Stomach smooth muscle (tissue), 2 donors: ENCODE results near the gene DCLK1.
A peak's percentile ranks its signal among the peaks of the same experiment; 100 is the strongest.

Experiments
- H3K27ac ChIP-seq: one replicate; pipeline ENCODE4 v1.7.0; 2013; ENCODE audit warnings: mild to moderate bottlenecking, low read length, inconsistent platforms
- H3K27me3 ChIP-seq, 2 donors: one replicate each; pipeline ENCODE4 v1.7.0; 2013; ENCODE audit warnings: low read length in 2 of 2; ENCODE audit not compliant: insufficient read depth in 2 of 2, control insufficient read depth in 1 of 2
- H3K36me3 ChIP-seq, 2 donors: one replicate each; pipeline ENCODE4 v1.7.0; 2013; ENCODE audit warnings: low read length in 2 of 2; ENCODE audit not compliant: control insufficient read depth in 2 of 2, insufficient read depth in 2 of 2
- H3K4me1 ChIP-seq: one replicate; pipeline ENCODE4 v1.7.0; 2013; ENCODE audit warnings: low read length; ENCODE audit not compliant: control insufficient read depth, insufficient read depth
- H3K4me3 ChIP-seq, 2 donors: one replicate each; pipeline ENCODE4 v1.7.0; 2013; ENCODE audit warnings: low read length in 2 of 2
- H3K9ac ChIP-seq, 2 donors: one replicate each; pipeline ENCODE4 v1.7.0; 2013; ENCODE audit warnings: low read length in 2 of 2, mild to moderate bottlenecking in 1 of 2
- H3K9me3 ChIP-seq, 2 donors: one replicate each; pipeline ENCODE4 v1.7.0; 2013; ENCODE audit warnings: low read length in 2 of 2; ENCODE audit not compliant: control insufficient read depth in 2 of 2
- donor health status: healthy.
- donor health status: Pancreatic carcinoma.

DCLK1 gene

GRCh38 chr13:35833608-35834275, 297.4 kb downstream of the DCLK1 start:
- Histone ChIP-seq H3K27ac (no peak overlapping the region), H3K36me3 (peaks cover 0 to 2% of the 10 kb centered on the region in 2 donors), H3K27me3 (no peaks in the 10 kb centered on the region), H3K4me1 (no peaks in the 10 kb centered on the region), H3K9ac (no peak overlapping the region), H3K9me3 (no peaks in the 10 kb centered on the region), H3K4me3 (no peak overlapping the region)

- H3K27ac ChIP-seq, result no peak overlapping the region
- H3K9ac ChIP-seq, result no peak overlapping the region
- no peaks in the 10 kb centered on the region for H3K9me3 ChIP-seq
- H3K27me3 ChIP-seq, result no peaks in the 10 kb centered on the region
- no peak overlapping the region for H3K4me3 ChIP-seq
- H3K36me3 ChIP-seq, result peaks cover 0 to 2% of the 10 kb centered on the region in 2 donors
- no peaks in the 10 kb centered on the region for H3K4me1 ChIP-seq
Measured at GRCh38 chr13:35833031-35833430, 298.2 kb downstream of the DCLK1 start.

GRCh38 chr13:35832551-35832950, 298.6 kb downstream of the DCLK1 start:
- H3K27me3 ChIP-seq, result no peaks in the 10 kb centered on the region
- peaks cover 0 to 2% of the 10 kb centered on the region in 2 donors for H3K36me3 ChIP-seq
- H3K4me3 ChIP-seq, result no peak overlapping the region
- H3K9me3 ChIP-seq, result no peaks in the 10 kb centered on the region
- no peaks in the 10 kb centered on the region for H3K4me1 ChIP-seq
- H3K9ac ChIP-seq, result no peak overlapping the region
- no peak overlapping the region for H3K27ac ChIP-seq

GRCh38 chr13:35830850-35831450, 300.2 kb downstream of the DCLK1 start:
- Histone ChIP-seq H3K4me3 (no peak overlapping the region), H3K27ac (no peak overlapping the region), H3K9me3 (no peaks in the 10 kb centered on the region), H3K36me3 (peaks cover 0 to 2% of the 10 kb centered on the region in 2 donors), H3K9ac (no peak overlapping the region), H3K27me3 (no peaks in the 10 kb centered on the region), H3K4me1 (no peaks in the 10 kb centered on the region)

- Histone ChIP-seq H3K27me3 (no peaks in the 10 kb centered on the region), H3K4me3 (no peak overlapping the region), H3K36me3 (no peaks in the 10 kb centered on the region), H3K9me3 (no peaks in the 10 kb centered on the region), H3K4me1 (no peaks in the 10 kb centered on the region), H3K9ac (no peak overlapping the region), H3K27ac (no peak overlapping the region)
Measured at GRCh38 chr13:35826626-35827254, 304.4 kb downstream of the DCLK1 start.

GRCh38 chr13:35824825-35825224, 306.4 kb downstream of the DCLK1 start:
- no peaks in the 10 kb centered on the region for H3K9me3 ChIP-seq
- H3K9ac ChIP-seq, result no peak overlapping the region
- no peaks in the 10 kb centered on the region for H3K4me1 ChIP-seq
- no peak overlapping the region for H3K27ac ChIP-seq
- no peak overlapping the region for H3K4me3 ChIP-seq
- H3K36me3 ChIP-seq, result no peaks in the 10 kb centered on the region
- H3K27me3 ChIP-seq, result no peaks in the 10 kb centered on the region

GRCh38 chr13:35824395-35824794, 306.8 kb downstream of the DCLK1 start:
- no peaks in the 10 kb centered on the region for H3K27me3 ChIP-seq
- no peaks in the 10 kb centered on the region for H3K9me3 ChIP-seq
- no peak overlapping the region for H3K27ac ChIP-seq
- no peak overlapping the region for H3K4me3 ChIP-seq
- no peaks in the 10 kb centered on the region for H3K36me3 ChIP-seq
- no peak overlapping the region for H3K9ac ChIP-seq
- H3K4me1 ChIP-seq, result no peaks in the 10 kb centered on the region

- no peak overlapping the region for H3K4me3 ChIP-seq
- H3K36me3 ChIP-seq, result no peaks in the 10 kb centered on the region
- H3K9me3 ChIP-seq, result no peaks in the 10 kb centered on the region
- peaks cover 9% of the 10 kb centered on the region for H3K4me1 ChIP-seq
- H3K9ac ChIP-seq, result no peak overlapping the region
- H3K27ac ChIP-seq, result no peak overlapping the region
- no peaks in the 10 kb centered on the region for H3K27me3 ChIP-seq
Measured at GRCh38 chr13:35822666-35823065, 308.5 kb downstream of the DCLK1 start.

- Histone ChIP-seq H3K36me3 (no peaks in the 10 kb centered on the region), H3K27me3 (no peaks in the 10 kb centered on the region), H3K9me3 (no peaks in the 10 kb centered on the region), H3K4me1 (peaks cover 9% of the 10 kb centered on the region), H3K4me3 (no peak overlapping the region), H3K9ac (peak overlapping the region in 1 of 2 donors; percentile 22), H3K27ac (no peak overlapping the region)
Measured at GRCh38 chr13:35818633-35819067, 312.5 kb downstream of the DCLK1 start.

GRCh38 chr13:35817642-35818607, 313.3 kb downstream of the DCLK1 start:
- peaks cover 9% of the 10 kb centered on the region for H3K4me1 ChIP-seq
- H3K9me3 ChIP-seq, result no peaks in the 10 kb centered on the region
- no peaks in the 10 kb centered on the region for H3K27me3 ChIP-seq
- H3K36me3 ChIP-seq, result no peaks in the 10 kb centered on the region
- H3K9ac ChIP-seq, result no peak overlapping the region
- H3K27ac ChIP-seq, result peak overlapping the region; percentile 6
- no peak overlapping the region for H3K4me3 ChIP-seq
